ENCODE data around the gene DGCR2.
"Not testable (repeated sequence)": the region's sequence is repeated elsewhere in the genome, so short reads cannot be mapped to it uniquely, and the experiment has no call there.

- TF ChIP-seq ZNF274 (IDR thresholded peaks at IDR 0.05; ENCODE audit: low read depth, low read length); SUZ12 (IDR thresholded peaks at IDR 0.05; ENCODE audit: extremely low read depth, insufficient read depth, insufficient read length): not testable (repeated sequence)
These were observed 49.4 kb downstream of the DGCR2 start for GRCh38 chr22:19072853-19073252.
